ENCODE measurements around the gene CHD1L.

- no peak for TF ChIP-seq TARDBP (IDR thresholded peaks at IDR 0.05)
- no peak for TF ChIP-seq ELF4 (IDR thresholded peaks at IDR 0.05)
- TF ChIP-seq BHLHE40 (IDR thresholded peaks at IDR 0.05; ENCODE audit: borderline replicate concordance) = no peak
- no peak for TF ChIP-seq SP1 (IDR thresholded peaks at IDR 0.05)
- TF ChIP-seq, protein P1, sequence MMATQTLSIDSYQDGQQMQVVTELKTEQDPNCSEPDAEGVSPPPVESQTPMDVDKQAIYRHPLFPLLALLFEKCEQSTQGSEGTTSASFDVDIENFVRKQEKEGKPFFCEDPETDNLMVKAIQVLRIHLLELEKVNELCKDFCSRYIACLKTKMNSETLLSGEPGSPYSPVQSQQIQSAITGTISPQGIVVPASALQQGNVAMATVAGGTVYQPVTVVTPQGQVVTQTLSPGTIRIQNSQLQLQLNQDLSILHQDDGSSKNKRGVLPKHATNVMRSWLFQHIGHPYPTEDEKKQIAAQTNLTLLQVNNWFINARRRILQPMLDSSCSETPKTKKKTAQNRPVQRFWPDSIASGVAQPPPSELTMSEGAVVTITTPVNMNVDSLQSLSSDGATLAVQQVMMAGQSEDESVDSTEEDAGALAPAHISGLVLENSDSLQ (IDR thresholded peaks at IDR 0.05) = no peak; the same call in none of the 2 replicates
- no peak for TF ChIP-seq FOXA1 (IDR thresholded peaks at IDR 0.05)
- TF ChIP-seq NFRKB (IDR thresholded peaks at IDR 0.05) = no peak
- TF ChIP-seq FOXM1 (IDR thresholded peaks at IDR 0.05; ENCODE audit: borderline replicate concordance) = no peak
- no peak for TF ChIP-seq CTBP1 (IDR thresholded peaks at IDR 0.05; ENCODE audit: borderline replicate concordance)
- no peak for TF ChIP-seq LEF1 (IDR thresholded peaks at IDR 0.05; ENCODE audit: borderline replicate concordance)
- TF ChIP-seq FOXK2 (IDR thresholded peaks at IDR 0.05) = no peak
- no peak for TF ChIP-seq SUZ12 (IDR thresholded peaks at IDR 0.05)
These were observed 493 bp upstream of the CHD1L start for GRCh38 chr1:147241934-147242448.

Data from HEK293T (cell line).